Activated T-cell treated with anti-CD3 and anti-CD28 coated beads for 48 hours (primary cell): ENCODE results near the gene CSN1S1.

Experiments used
- DNase-seq: peaks from one replicate; pipeline ENCODE4 v3.0.0-alpha.2; 2020; ENCODE audit warnings: low read depth

CSN1S1 gene

DNA sequence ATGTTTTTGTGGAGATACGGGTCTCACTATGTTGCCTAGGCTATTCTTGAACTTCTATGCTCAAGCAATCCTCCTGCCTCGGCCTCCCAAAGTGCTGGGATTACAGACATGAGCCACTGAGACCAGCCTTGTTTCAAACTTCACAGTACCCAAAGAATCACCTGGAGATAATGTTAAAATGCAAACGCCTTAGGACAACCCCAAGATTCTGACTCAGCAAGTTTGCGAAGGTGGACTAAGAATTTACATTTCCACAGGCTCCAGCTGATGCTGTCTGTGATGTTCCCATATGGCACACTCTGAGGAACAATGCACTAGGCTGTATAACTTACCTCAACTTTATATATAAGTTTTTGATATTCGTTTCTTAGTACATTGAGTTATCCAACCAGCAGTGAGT is 63.9 kb downstream of the CSN1S1 start:
- no peak for DNase-seq

DNA sequence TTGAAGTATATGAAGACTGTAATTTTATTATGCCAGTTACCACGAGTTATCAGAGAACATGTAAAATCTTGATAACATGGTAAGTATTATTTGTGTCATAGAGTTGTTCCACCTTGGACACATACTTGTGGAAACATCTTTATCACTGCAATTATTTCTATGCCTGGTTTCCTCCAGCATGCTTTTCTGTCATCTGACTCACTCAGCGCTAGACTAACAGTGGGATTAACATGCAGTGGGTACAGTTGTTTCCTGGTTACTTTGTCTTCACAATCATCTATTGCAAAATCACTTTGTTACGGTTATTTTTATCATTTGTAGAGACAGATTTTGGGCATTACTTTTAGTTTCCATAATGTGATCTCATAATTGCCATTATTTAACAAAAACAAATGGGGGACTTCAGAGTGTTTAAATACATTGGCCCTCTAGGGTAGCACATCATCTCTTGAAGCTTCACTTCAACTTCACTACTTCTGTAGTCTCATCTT is 64.7 kb downstream of the CSN1S1 start, which contains the start of gene STATH:
STATH (plus strand) TSS at position 441 of the 491 bp plus-strand sequence. CDS start 2,472 bp downstream, outside the sequence.
- DNase-seq: no peak
